ENCODE measurements around the gene SLC23A2.
"Not testable (repeated sequence)": the region's sequence is repeated elsewhere in the genome, so short reads cannot be mapped to it uniquely, and the experiment has no call there.

Gene SLC23A2

GRCh38 chr20:4891190-4891763 is 110.0 kb downstream of the SLC23A2 start:
- no peaks in the 10 kb centered on the region for H3K27me3 ChIP-seq (ENCODE audit: insufficient read depth, low read length)
- H2AFZ ChIP-seq (ENCODE audit: low read length, unreplicated experiment) = no peak overlapping the region
- H3K4me1 ChIP-seq (ENCODE audit: control insufficient read depth, insufficient read depth, low read length, unreplicated experiment) = no peaks in the 10 kb centered on the region
- H3K4me3 ChIP-seq (ENCODE audit: low read depth, low read length) = no peak overlapping the region
- no peaks in the 10 kb centered on the region for H3K79me2 ChIP-seq (ENCODE audit: control insufficient read depth, insufficient read depth, low read length, unreplicated experiment)
- H3K27ac ChIP-seq (ENCODE audit: low read depth, low read length) = no peak overlapping the region
- H3K36me3 ChIP-seq (ENCODE audit: insufficient read depth, low read length) = 0 out of 2 replicates have a peak, but pooled peaks cover 3% of the 10 kb centered on the region

- H3K79me2 ChIP-seq (ENCODE audit: control insufficient read depth, insufficient read depth, low read length, unreplicated experiment) = no peaks in the 10 kb centered on the region
- H2AFZ ChIP-seq (ENCODE audit: low read length, unreplicated experiment) = no peak overlapping the region
- no peak overlapping the region for H3K4me3 ChIP-seq (ENCODE audit: low read depth, low read length)
- no peak overlapping the region for H3K27ac ChIP-seq (ENCODE audit: low read depth, low read length)
- H3K36me3 ChIP-seq (ENCODE audit: insufficient read depth, low read length) = 0 out of 2 replicates have a peak, but pooled peaks cover 3% of the 10 kb centered on the region
- no peaks in the 10 kb centered on the region for H3K27me3 ChIP-seq (ENCODE audit: insufficient read depth, low read length)
- H3K4me1 ChIP-seq (ENCODE audit: control insufficient read depth, insufficient read depth, low read length, unreplicated experiment) = no peaks in the 10 kb centered on the region
These were observed 111.9 kb downstream of the SLC23A2 start for GRCh38 chr20:4889446-4889845.

- no peak overlapping the region for H3K4me3 ChIP-seq (ENCODE audit: low read depth, low read length)
- H3K36me3 ChIP-seq (ENCODE audit: insufficient read depth, low read length) = peaks cover 4% of the 10 kb centered on the region; the same call in 1 of the 2 replicates
- H3K27me3 ChIP-seq (ENCODE audit: insufficient read depth, low read length) = no peaks in the 10 kb centered on the region
These were observed 113.7 kb downstream of the SLC23A2 start for GRCh38 chr20:4887586-4887985.

GRCh38 chr20:4886771-4887527 is 114.4 kb downstream of the SLC23A2 start:
- H3K4me3 ChIP-seq (ENCODE audit: low read depth, low read length) = no peak overlapping the region
- no peak overlapping the region for H3K27ac ChIP-seq (ENCODE audit: low read depth, low read length)
- H2AFZ ChIP-seq (ENCODE audit: low read length, unreplicated experiment) = no peak overlapping the region
- peaks cover 7% of the 10 kb centered on the region; the same call in 1 of the 2 replicates for H3K36me3 ChIP-seq (ENCODE audit: insufficient read depth, low read length)
- no peaks in the 10 kb centered on the region for H3K79me2 ChIP-seq (ENCODE audit: control insufficient read depth, insufficient read depth, low read length, unreplicated experiment)
- H3K4me1 ChIP-seq (ENCODE audit: control insufficient read depth, insufficient read depth, low read length, unreplicated experiment) = no peaks in the 10 kb centered on the region
- no peaks in the 10 kb centered on the region for H3K27me3 ChIP-seq (ENCODE audit: insufficient read depth, low read length)

More at GRCh38 chr20:4887586-4887985, 113.7 kb downstream of the SLC23A2 start:
- Histone ChIP-seq H3K79me2 (ENCODE audit: control insufficient read depth, insufficient read depth, low read length, unreplicated experiment) (no peaks in the 10 kb centered on the region), H3K27ac (ENCODE audit: low read depth, low read length) (no peak overlapping the region), H3K4me1 (ENCODE audit: control insufficient read depth, insufficient read depth, low read length, unreplicated experiment) (no peaks in the 10 kb centered on the region), H2AFZ (ENCODE audit: low read length, unreplicated experiment) (no peak overlapping the region)

DNA sequence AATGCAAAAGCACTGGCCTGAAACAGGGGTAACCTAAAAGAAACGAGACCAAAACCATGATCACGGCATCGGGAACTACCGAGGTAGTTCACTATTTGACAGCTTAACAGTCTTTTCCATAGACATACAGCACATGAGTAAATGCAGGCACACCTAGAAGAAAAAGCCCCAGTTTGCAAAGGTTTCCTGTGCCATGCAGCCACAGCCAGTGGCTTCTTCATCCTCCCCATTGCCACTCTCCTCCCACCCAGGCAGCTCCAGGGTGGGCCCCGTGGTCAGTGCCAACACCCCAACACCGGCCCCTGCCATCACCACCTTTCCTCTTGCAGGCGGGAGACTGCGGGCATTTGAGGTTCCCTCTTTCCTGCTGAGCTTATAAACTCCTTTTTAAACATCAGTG is 115.4 kb downstream of the SLC23A2 start:
- Histone ChIP-seq H3K36me3 (ENCODE audit: insufficient read depth, low read length) (peaks cover 7% of the 10 kb centered on the region; the same call in 1 of the 2 replicates), H2AFZ (ENCODE audit: low read length, unreplicated experiment) (no peak overlapping the region)

DNA sequence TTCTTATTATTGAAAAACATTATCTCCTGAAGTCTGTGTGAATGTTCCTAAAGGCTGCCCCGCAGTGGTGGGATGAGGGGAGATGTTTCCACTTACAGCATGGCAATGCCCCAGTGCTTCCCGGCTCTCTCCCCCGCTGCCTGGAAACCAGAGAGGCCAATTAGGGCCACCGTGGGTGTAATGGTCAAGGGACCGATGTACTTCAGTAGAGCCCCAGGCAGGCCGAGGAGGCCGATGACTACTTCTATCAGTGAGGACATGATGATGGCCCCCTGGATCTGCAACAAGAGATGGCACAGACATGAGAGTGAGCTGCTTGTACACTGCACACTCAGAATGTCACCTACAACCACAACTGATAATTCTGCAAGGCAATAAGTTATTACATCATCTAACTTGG is 117.8 kb downstream of the SLC23A2 start:
- no peaks in the 10 kb centered on the region for H3K27me3 ChIP-seq (ENCODE audit: insufficient read depth, low read length)
- no peaks in the 10 kb centered on the region for H3K4me1 ChIP-seq (ENCODE audit: control insufficient read depth, insufficient read depth, low read length, unreplicated experiment)
- H3K4me3 ChIP-seq (ENCODE audit: low read depth, low read length) = no peak overlapping the region
- no peaks in the 10 kb centered on the region for H3K79me2 ChIP-seq (ENCODE audit: control insufficient read depth, insufficient read depth, low read length, unreplicated experiment)
- H2AFZ ChIP-seq (ENCODE audit: low read length, unreplicated experiment) = no peak overlapping the region
- no peak overlapping the region for H3K27ac ChIP-seq (ENCODE audit: low read depth, low read length)
- peaks cover 4% of the 10 kb centered on the region; the same call in 1 of the 2 replicates for H3K36me3 ChIP-seq (ENCODE audit: insufficient read depth, low read length)

More for the DNA sequence above, 115.4 kb downstream of the SLC23A2 start:
- Histone ChIP-seq H3K4me1 (ENCODE audit: control insufficient read depth, insufficient read depth, low read length, unreplicated experiment) (no peaks in the 10 kb centered on the region), H3K79me2 (ENCODE audit: control insufficient read depth, insufficient read depth, low read length, unreplicated experiment) (no peaks in the 10 kb centered on the region), H3K27ac (ENCODE audit: low read depth, low read length) (no peak overlapping the region), H3K27me3 (ENCODE audit: insufficient read depth, low read length) (no peaks in the 10 kb centered on the region), H3K4me3 (ENCODE audit: low read depth, low read length) (no peak overlapping the region)

DNA sequence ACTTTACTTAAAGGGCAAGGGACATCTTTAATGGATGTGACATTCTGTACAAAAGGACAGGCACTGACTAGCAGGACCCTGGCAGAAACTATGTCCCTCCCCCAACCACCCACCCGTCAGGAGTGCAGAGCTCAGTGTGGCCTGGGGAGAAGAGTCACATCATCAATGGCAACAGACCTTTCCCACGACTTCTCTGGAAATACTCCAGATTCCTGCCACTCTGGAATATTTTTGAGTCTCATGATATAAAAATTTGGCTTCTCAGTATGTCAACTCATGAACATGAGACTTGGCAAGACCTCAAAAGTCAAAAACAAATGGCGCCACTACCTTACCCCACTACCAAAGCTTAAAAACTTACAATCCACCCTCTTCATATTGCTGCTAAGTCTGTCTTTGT is 118.3 kb downstream of the SLC23A2 start:
- no peak overlapping the region for H3K4me3 ChIP-seq (ENCODE audit: low read depth, low read length)
- H3K36me3 ChIP-seq (ENCODE audit: insufficient read depth, low read length) = peaks cover 4% of the 10 kb centered on the region; the same call in 1 of the 2 replicates
- no peaks in the 10 kb centered on the region for H3K4me1 ChIP-seq (ENCODE audit: control insufficient read depth, insufficient read depth, low read length, unreplicated experiment)
- no peaks in the 10 kb centered on the region for H3K27me3 ChIP-seq (ENCODE audit: insufficient read depth, low read length)
- no peak overlapping the region for H2AFZ ChIP-seq (ENCODE audit: low read length, unreplicated experiment)
- no peak overlapping the region for H3K27ac ChIP-seq (ENCODE audit: low read depth, low read length)
- H3K79me2 ChIP-seq (ENCODE audit: control insufficient read depth, insufficient read depth, low read length, unreplicated experiment) = no peaks in the 10 kb centered on the region

GRCh38 chr20:4881006-4881730 is 120.1 kb downstream of the SLC23A2 start:
- no peak overlapping the region for H3K4me3 ChIP-seq (ENCODE audit: low read depth, low read length)
- peaks cover 4% of the 10 kb centered on the region; the same call in 1 of the 2 replicates for H3K36me3 ChIP-seq (ENCODE audit: insufficient read depth, low read length)
- H3K79me2 ChIP-seq (ENCODE audit: control insufficient read depth, insufficient read depth, low read length, unreplicated experiment) = no peaks in the 10 kb centered on the region
- no peak overlapping the region for H3K27ac ChIP-seq (ENCODE audit: low read depth, low read length)
- no peak overlapping the region for H2AFZ ChIP-seq (ENCODE audit: low read length, unreplicated experiment)
- H3K4me1 ChIP-seq (ENCODE audit: control insufficient read depth, insufficient read depth, low read length, unreplicated experiment) = no peaks in the 10 kb centered on the region
- no peaks in the 10 kb centered on the region for H3K27me3 ChIP-seq (ENCODE audit: insufficient read depth, low read length)

- peaks cover 4% of the 10 kb centered on the region; the same call in 1 of the 2 replicates for H3K36me3 ChIP-seq (ENCODE audit: insufficient read depth, low read length)
- H3K27ac ChIP-seq (ENCODE audit: low read depth, low read length) = no peak overlapping the region
- H3K27me3 ChIP-seq (ENCODE audit: insufficient read depth, low read length) = no peaks in the 10 kb centered on the region
- H3K4me1 ChIP-seq (ENCODE audit: control insufficient read depth, insufficient read depth, low read length, unreplicated experiment) = no peaks in the 10 kb centered on the region
- no peak overlapping the region for H2AFZ ChIP-seq (ENCODE audit: low read length, unreplicated experiment)
- H3K79me2 ChIP-seq (ENCODE audit: control insufficient read depth, insufficient read depth, low read length, unreplicated experiment) = no peaks in the 10 kb centered on the region
- no peak overlapping the region for H3K4me3 ChIP-seq (ENCODE audit: low read depth, low read length)
These were observed 121.3 kb downstream of the SLC23A2 start for GRCh38 chr20:4880051-4880450.

GRCh38 chr20:4878099-4878498 is 123.2 kb downstream of the SLC23A2 start:
- not testable (repeated sequence) for H3K79me2 ChIP-seq (ENCODE audit: control insufficient read depth, insufficient read depth, low read length, unreplicated experiment)

More at GRCh38 chr20:4878099-4878498, 123.2 kb downstream of the SLC23A2 start:
- not testable (repeated sequence) for H3K4me3 ChIP-seq (ENCODE audit: low read depth, low read length); H2AFZ ChIP-seq (ENCODE audit: low read length, unreplicated experiment); H3K27me3 ChIP-seq (ENCODE audit: insufficient read depth, low read length); H3K27ac ChIP-seq (ENCODE audit: low read depth, low read length); H3K36me3 ChIP-seq (ENCODE audit: insufficient read depth, low read length); H3K4me1 ChIP-seq (ENCODE audit: control insufficient read depth, insufficient read depth, low read length, unreplicated experiment)

Data from ACC112 (cell line).